SHP77 treated with DMSO at 0.1 percent for 48 hours (cell line): ENCODE data around the gene KDM4B.
"Not testable (repeated sequence)": the region's sequence is repeated elsewhere in the genome, so short reads cannot be mapped to it uniquely, and the experiment has no call there.

ENCODE experiments used
- DNase-seq: peaks from one replicate; lab custom pipeline; 2025; lab: John Stamatoyannopoulos, UW

The KDM4B gene

GRCh38 chr19:5173993-5174392 is 205.1 kb downstream of the KDM4B start:
- DNase-seq = no peak

- no peak for DNase-seq
Observed at GRCh38 chr19:5177745-5178450, 209.0 kb downstream of the KDM4B start.

GRCh38 chr19:5178841-5179240 is 209.9 kb downstream of the KDM4B start:
- DNase-seq = no peak

GRCh38 chr19:5179256-5179655 is 210.3 kb downstream of the KDM4B start:
- DNase-seq = no peak

- DNase-seq = no peak
Observed at GRCh38 chr19:5181329-5181728, 212.4 kb downstream of the KDM4B start.

GRCh38 chr19:5182751-5183150 is 213.8 kb downstream of the KDM4B start:
- DNase-seq = no peak

GRCh38 chr19:5183616-5184015 is 214.7 kb downstream of the KDM4B start:
- DNase-seq = no peak

- no peak for DNase-seq
Observed at GRCh38 chr19:5184930-5185329, 216.0 kb downstream of the KDM4B start.

- no peak for DNase-seq
Observed at GRCh38 chr19:5186293-5187050, 217.6 kb downstream of the KDM4B start.

GRCh38 chr19:5188548-5189317 is 219.8 kb downstream of the KDM4B start:
- no peak for DNase-seq

GRCh38 chr19:5189318-5189607 is 220.3 kb downstream of the KDM4B start:
- no peak for DNase-seq

- no peak for DNase-seq
Observed at GRCh38 chr19:5191091-5191490, 222.2 kb downstream of the KDM4B start.

- no peak for DNase-seq
Observed at GRCh38 chr19:5192568-5192967, 223.7 kb downstream of the KDM4B start.

GRCh38 chr19:5193192-5193591 is 224.3 kb downstream of the KDM4B start:
- DNase-seq = no peak

- no peak for DNase-seq
Observed at GRCh38 chr19:5194641-5195040, 225.7 kb downstream of the KDM4B start.

GRCh38 chr19:5195587-5195986 is 226.7 kb downstream of the KDM4B start:
- not testable (repeated sequence) for DNase-seq

GRCh38 chr19:5196832-5197231 is 227.9 kb downstream of the KDM4B start:
- no peak for DNase-seq

GRCh38 chr19:5200844-5201243 is 231.9 kb downstream of the KDM4B start:
- DNase-seq = no peak

GRCh38 chr19:5202553-5202952 is 233.6 kb downstream of the KDM4B start:
- DNase-seq = no peak
